Measurements from ENCODE around the gene DDX31.

DDX31 gene

GRCh38 chr9:132647355-132647754 lies 22.4 kb downstream of the DDX31 start:
- TF ChIP-seq, protein P1, sequence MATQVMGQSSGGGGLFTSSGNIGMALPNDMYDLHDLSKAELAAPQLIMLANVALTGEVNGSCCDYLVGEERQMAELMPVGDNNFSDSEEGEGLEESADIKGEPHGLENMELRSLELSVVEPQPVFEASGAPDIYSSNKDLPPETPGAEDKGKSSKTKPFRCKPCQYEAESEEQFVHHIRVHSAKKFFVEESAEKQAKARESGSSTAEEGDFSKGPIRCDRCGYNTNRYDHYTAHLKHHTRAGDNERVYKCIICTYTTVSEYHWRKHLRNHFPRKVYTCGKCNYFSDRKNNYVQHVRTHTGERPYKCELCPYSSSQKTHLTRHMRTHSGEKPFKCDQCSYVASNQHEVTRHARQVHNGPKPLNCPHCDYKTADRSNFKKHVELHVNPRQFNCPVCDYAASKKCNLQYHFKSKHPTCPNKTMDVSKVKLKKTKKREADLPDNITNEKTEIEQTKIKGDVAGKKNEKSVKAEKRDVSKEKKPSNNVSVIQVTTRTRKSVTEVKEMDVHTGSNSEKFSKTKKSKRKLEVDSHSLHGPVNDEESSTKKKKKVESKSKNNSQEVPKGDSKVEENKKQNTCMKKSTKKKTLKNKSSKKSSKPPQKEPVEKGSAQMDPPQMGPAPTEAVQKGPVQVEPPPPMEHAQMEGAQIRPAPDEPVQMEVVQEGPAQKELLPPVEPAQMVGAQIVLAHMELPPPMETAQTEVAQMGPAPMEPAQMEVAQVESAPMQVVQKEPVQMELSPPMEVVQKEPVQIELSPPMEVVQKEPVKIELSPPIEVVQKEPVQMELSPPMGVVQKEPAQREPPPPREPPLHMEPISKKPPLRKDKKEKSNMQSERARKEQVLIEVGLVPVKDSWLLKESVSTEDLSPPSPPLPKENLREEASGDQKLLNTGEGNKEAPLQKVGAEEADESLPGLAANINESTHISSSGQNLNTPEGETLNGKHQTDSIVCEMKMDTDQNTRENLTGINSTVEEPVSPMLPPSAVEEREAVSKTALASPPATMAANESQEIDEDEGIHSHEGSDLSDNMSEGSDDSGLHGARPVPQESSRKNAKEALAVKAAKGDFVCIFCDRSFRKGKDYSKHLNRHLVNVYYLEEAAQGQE (IDR thresholded peaks at IDR 0.05; ENCODE audit: insufficient read depth in 1 of 2, low read depth in 2 of 2, low read length in 2 of 2), result no peak
- TF ChIP-seq FOXP2 (optimal IDR thresholded peaks at IDR 0.05; ENCODE audit: borderline replicate concordance, extremely low read depth, extremely low read length, insufficient read depth) (no peak), POLR2AphosphoS5 (IDR thresholded peaks at IDR 0.05; ENCODE audit: low read depth, low read length) (no peak), SIN3A (IDR thresholded peaks at IDR 0.05; ENCODE audit: borderline replicate concordance, insufficient read depth, low read length) (no peak), TAF1 (IDR thresholded peaks at IDR 0.05; ENCODE audit: borderline replicate concordance, insufficient read depth, low read length) (no peak)

DNA sequence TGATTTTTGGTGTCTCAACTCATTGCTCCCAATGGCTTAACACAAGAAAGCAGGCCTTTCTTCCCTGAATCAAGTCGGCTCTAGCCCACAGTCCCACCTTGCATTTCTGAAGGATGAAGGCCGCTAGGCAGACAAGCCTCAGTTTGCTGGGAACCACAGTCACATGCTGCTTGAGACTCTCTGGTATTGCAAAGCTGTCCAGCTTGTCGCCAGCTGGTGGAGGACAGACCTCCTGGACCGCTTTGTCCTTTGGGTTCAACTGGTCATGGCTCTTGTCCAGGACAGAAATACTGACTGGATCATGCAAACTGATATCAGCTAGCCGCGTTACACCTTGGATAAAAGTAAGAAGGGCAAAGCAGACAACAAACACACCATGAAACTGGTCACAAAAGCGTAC lies 23.1 kb downstream of the DDX31 start:
- no peak for TF ChIP-seq FOXP2 (optimal IDR thresholded peaks at IDR 0.05; ENCODE audit: borderline replicate concordance, extremely low read depth, extremely low read length, insufficient read depth)
- TF ChIP-seq, protein P1 (IDR thresholded peaks at IDR 0.05; ENCODE audit: insufficient read depth in 1 of 2, low read depth in 2 of 2, low read length in 2 of 2), result no peak
- TF ChIP-seq SIN3A (IDR thresholded peaks at IDR 0.05; ENCODE audit: borderline replicate concordance, insufficient read depth, low read length), result no peak
- no peak for TF ChIP-seq POLR2AphosphoS5 (IDR thresholded peaks at IDR 0.05; ENCODE audit: low read depth, low read length)
- no peak for TF ChIP-seq TAF1 (IDR thresholded peaks at IDR 0.05; ENCODE audit: borderline replicate concordance, insufficient read depth, low read length)

DNA sequence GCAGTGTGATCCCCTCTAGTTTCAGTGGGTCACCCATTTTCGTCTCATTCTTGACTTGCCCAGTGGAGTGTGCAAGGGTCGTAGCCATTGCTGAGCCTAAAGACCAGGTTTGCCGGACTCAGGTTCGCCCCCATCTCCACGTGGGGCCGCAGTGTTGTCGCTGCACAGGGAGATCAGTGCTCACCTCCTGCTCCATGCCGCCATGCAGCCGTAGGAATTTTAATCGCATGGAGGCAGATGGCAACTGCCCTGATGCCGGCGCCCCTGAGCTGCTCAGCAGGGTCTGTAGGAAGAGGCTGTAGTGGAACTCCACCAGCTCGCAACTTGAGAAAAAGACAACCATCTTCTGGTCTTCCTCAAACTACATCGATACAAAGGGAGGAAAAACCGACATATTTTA lies 24.1 kb downstream of the DDX31 start:
- TF ChIP-seq POLR2AphosphoS5 (IDR thresholded peaks at IDR 0.05; ENCODE audit: low read depth, low read length) (no peak), FOXP2 (optimal IDR thresholded peaks at IDR 0.05; ENCODE audit: borderline replicate concordance, extremely low read depth, extremely low read length, insufficient read depth) (no peak), SIN3A (IDR thresholded peaks at IDR 0.05; ENCODE audit: borderline replicate concordance, insufficient read depth, low read length) (no peak), TAF1 (IDR thresholded peaks at IDR 0.05; ENCODE audit: borderline replicate concordance, insufficient read depth, low read length) (no peak)
- TF ChIP-seq, protein P1 (IDR thresholded peaks at IDR 0.05; ENCODE audit: insufficient read depth in 1 of 2, low read depth in 2 of 2, low read length in 2 of 2), result no peak

DNA sequence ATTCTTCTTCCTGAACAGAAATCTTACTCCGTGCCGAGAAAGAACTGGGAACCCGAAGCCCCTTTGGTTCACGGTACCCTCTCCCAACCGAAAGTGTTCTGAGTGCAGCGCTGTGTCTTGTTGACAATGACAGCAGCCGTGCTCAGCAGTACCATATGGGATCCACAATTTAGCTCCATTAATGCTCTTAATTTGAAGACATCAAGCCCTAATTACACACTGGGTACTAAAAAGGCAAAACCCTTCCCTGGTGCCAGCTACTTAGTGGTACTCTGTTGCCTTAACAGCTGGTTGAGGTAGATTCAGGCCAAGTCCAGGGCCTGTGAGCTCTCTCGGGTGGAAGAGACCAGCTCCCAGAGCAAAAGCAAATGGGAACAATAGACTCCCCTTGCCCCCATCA lies 24.5 kb downstream of the DDX31 start:
- TF ChIP-seq FOXP2 (optimal IDR thresholded peaks at IDR 0.05; ENCODE audit: borderline replicate concordance, extremely low read depth, extremely low read length, insufficient read depth), result no peak
- no peak for TF ChIP-seq TAF1 (IDR thresholded peaks at IDR 0.05; ENCODE audit: borderline replicate concordance, insufficient read depth, low read length)
- TF ChIP-seq SIN3A (IDR thresholded peaks at IDR 0.05; ENCODE audit: borderline replicate concordance, insufficient read depth, low read length), result no peak
- no peak for TF ChIP-seq POLR2AphosphoS5 (IDR thresholded peaks at IDR 0.05; ENCODE audit: low read depth, low read length)
- TF ChIP-seq, protein P1 (IDR thresholded peaks at IDR 0.05; ENCODE audit: insufficient read depth in 1 of 2, low read depth in 2 of 2, low read length in 2 of 2), result no peak

GRCh38 chr9:132644251-132644650 lies 25.5 kb downstream of the DDX31 start:
- TF ChIP-seq, protein P1 (IDR thresholded peaks at IDR 0.05; ENCODE audit: insufficient read depth in 1 of 2, low read depth in 2 of 2, low read length in 2 of 2), result no peak
- TF ChIP-seq SIN3A (IDR thresholded peaks at IDR 0.05; ENCODE audit: borderline replicate concordance, insufficient read depth, low read length) (no peak), TAF1 (IDR thresholded peaks at IDR 0.05; ENCODE audit: borderline replicate concordance, insufficient read depth, low read length) (no peak), FOXP2 (optimal IDR thresholded peaks at IDR 0.05; ENCODE audit: borderline replicate concordance, extremely low read depth, extremely low read length, insufficient read depth) (no peak), POLR2AphosphoS5 (IDR thresholded peaks at IDR 0.05; ENCODE audit: low read depth, low read length) (no peak)
